GM12865 (cell line): ENCODE measurements around the gene MARCHF9.

Source experiments
- DNase-seq: peaks from one replicate; pipeline ENCODE4 v3.0.0; 2010; ENCODE audit warnings: low read depth
- H3K4me3 ChIP-seq: 2 replicates; pipeline ENCODE4 v1.5.1; 2011; ENCODE audit warnings: mild to moderate bottlenecking, low read depth, low read length, control low read depth
- TF ChIP-seq, protein P1 (sequence below): IDR thresholded peaks from 2 replicates; pipeline ENCODE4 v1.5.1; 2011; ENCODE audit warnings: low read length, control low read depth, low read depth, inconsistent platforms; ENCODE audit not compliant: insufficient read depth; ENCODE audit errors: missing control alignments

The MARCHF9 gene

DNA sequence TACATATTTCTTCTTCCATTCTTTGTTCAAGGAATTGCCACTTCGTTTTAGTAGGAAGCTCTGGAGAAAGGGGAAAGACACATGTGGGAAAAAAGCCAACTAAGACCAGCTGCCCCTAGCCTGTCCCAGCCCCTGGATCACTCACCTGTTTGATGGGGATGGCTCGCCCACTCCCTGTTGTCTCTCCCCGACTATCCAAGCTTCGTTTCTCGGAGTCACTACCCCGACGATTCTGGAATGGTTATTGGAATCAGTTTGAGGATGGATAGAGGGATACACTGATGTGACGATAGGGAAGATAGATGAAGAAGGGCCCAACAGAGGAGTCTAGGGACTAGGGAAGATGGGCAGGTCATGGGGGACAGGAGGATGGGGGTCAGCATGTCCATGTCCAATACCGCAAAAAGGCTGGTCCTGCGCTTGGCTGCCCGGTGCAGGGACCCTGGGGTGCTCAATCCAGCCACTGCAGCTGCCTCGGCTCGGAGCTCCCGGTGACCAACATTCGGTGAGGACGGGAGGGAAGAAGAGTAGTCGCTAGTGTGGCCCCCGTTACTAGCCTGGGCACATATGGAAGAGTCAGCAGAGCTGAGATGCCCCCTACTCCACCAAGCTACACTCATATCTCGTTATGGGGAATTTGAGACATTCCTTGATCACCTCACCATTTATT is 23.4 kb upstream of the MARCHF9 start:
- no peak overlapping the region for H3K4me3 ChIP-seq
- DNase-seq = no peak
- TF ChIP-seq, protein P1, sequence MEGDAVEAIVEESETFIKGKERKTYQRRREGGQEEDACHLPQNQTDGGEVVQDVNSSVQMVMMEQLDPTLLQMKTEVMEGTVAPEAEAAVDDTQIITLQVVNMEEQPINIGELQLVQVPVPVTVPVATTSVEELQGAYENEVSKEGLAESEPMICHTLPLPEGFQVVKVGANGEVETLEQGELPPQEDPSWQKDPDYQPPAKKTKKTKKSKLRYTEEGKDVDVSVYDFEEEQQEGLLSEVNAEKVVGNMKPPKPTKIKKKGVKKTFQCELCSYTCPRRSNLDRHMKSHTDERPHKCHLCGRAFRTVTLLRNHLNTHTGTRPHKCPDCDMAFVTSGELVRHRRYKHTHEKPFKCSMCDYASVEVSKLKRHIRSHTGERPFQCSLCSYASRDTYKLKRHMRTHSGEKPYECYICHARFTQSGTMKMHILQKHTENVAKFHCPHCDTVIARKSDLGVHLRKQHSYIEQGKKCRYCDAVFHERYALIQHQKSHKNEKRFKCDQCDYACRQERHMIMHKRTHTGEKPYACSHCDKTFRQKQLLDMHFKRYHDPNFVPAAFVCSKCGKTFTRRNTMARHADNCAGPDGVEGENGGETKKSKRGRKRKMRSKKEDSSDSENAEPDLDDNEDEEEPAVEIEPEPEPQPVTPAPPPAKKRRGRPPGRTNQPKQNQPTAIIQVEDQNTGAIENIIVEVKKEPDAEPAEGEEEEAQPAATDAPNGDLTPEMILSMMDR = no peak

DNA sequence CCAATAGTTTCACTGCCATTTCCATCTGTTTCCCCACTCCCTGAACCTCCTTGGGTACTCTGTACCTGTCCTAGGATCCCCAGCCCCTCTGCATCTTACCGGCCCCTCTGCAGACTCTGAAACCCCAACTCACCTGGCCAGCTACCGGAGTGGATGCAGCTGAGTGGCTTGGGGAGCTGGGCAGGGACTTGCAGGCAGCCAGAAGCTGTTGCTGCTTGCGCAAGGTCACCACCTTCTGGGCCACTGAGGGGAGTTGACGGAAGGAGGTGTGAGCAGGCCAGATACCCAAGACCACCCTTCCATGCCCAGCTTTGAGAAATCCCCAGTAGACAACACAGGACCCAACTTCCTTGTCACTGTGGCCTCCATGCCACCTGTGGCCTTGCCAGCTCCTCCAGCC is 22.6 kb upstream of the MARCHF9 start:
- TF ChIP-seq, protein P1 = no peak
- H3K4me3 ChIP-seq = no peak overlapping the region
- no peak for DNase-seq

DNA sequence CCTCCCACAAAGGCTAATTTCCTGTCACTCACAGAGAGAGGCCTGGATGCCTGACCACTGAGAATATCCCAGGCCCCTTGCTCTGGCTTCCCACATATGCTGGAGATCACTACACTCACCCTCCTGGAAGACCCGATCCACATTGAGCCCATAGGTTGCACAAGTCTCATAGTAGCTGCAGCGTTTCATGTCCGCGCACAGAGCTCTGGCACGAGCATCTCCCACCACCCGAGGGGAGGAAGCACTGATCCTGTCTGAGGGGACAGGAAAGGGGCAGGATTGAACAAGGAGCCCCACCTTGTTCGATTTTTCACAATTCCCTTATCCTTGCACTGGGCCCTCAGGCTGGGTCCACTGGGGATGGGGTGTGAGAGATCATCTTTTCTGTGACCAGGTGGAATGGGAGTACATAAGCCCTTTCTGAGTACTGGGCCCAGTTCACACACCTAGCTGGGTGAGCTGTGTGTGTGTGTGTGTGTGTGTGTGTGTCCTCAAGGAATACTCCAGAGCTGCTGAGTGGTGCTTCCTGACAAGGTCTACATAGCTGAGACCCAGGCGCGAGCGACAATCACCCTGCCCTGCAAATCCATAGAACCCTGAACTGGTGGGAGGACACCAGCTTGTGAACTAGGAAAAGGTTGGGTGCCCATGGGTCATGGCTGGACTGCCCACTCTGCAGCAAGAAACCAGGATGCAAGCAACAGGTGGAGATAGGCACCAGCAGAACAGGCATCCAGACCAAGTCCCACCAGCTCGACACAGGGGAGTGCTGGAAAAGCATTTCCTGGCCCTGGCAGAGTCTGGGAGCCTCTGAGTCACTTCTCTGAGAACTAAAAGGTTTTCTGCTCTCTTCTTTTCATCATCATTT is 21.9 kb upstream of the MARCHF9 start:
- no peak for DNase-seq
- TF ChIP-seq, protein P1 = no peak
- no peak overlapping the region for H3K4me3 ChIP-seq

DNA sequence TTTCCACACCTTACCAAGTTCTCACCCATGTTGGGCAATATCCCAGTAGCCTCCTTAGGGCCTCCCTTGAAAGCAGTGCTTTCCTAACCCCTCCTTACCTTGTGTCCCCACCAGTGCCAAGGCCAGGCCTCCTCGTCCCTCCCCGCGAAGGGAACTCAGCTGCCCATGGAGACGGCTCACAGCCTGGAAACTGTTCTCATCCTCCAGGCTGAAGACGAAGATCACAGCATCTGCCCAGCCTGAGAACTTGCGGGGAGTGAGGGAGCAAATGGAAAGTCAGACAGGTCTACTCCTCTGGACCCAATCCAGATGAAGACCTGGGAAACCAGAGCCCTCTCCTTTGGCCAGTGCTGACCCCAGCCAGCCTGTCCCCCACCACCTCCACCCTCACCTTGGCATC is 21.0 kb upstream of the MARCHF9 start:
- TF ChIP-seq, protein P1 = no peak
- DNase-seq = no peak
- no peak overlapping the region for H3K4me3 ChIP-seq

DNA sequence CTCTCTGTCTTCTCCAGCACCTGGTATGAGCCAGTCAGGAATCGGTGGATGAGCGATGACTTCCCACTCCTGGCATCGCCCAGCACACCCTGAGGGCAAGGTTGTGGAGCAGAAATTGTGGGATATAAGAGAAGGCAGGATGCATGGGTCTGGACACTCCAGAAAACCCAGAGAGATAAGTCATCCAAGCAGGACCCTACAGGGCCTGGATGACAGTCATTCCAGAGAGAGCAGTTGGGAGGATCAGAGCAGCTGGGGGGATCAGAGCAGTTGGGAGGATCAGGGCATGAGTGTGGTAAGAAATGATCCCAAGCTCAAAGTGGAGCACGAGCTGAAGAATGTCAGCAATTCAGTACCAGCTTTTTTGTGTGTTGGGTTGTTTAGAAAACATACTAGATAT is 20.3 kb upstream of the MARCHF9 start:
- H3K4me3 ChIP-seq = no peak overlapping the region
- no peak for DNase-seq
- TF ChIP-seq, protein P1 = no peak

DNA sequence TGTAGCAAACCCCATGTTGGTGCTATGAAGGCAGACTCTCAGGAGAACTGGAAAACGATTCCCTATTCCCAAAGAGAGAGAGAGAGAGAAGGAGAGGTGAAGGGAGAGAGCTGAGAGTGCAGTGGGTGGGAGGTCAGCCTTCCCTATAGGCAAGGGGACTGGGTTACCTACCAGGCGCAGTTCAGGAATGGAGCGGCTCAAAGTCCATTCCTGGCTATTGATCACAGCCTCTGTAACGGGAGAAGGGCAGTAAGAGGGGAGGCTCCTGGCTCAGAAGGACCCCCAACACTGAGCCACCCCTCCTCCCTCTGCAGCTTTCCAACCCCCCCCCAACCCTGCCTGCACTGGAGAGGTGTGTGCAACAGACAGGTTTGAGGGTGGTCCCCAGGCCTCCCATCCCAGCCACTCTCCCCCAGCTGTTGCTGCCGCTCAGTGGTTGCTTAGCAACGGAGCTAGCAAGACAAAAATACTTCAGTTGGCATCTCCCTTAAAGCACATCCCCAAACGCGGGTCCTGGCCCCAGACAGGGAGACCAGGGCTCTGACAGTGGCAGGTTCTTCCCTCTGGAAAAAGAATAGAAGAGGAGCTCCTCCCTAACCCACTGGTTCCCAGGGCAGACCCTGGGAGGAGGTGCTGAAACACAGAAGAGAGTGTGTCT is 19.6 kb upstream of the MARCHF9 start:
- TF ChIP-seq, protein P1 = no peak
- DNase-seq = no peak
- H3K4me3 ChIP-seq = no peak overlapping the region
